Measurements from ENCODE around the gene FKBP5. TPM values are rescaled to one million over a fixed set of nuclear protein-coding genes. Genes with fewer than 3 reads are reported as not detected.
"Not testable (repeated sequence)": the region's sequence is repeated elsewhere in the genome, so short reads cannot be mapped to it uniquely, and the experiment has no call there.

The FKBP5 gene
- total and polyA plus RNA-seq, 10 of the 15 experiments (the other 5 are each of a cell fraction or from before 2014, with no cell fraction given): 29.0 to 123 (median 62.3) TPM

- ATAC-seq: no peak
- no peak overlapping the region for H2AFZ ChIP-seq (ENCODE audit: control insufficient read depth, low read depth, low read length)
- no peaks in the 10 kb centered on the region for H3K36me3 ChIP-seq (ENCODE audit: control insufficient read depth in 2 of 2, insufficient read depth in 2 of 2, low read length in 1 of 2)
- DNase-seq (ENCODE audit: low read depth, low spot score): no peak
- BruUV-seq (replicated peaks): no TSS peak
- TF ChIP-seq PKNOX1 (IDR thresholded peaks at IDR 0.05): no peak
- no peaks in the 10 kb centered on the region for H3K79me2 ChIP-seq (ENCODE audit: control insufficient read depth, insufficient read depth, low read length)
- in situ Hi-C loops (cut with MboI) (no loop called here), intact Hi-C loops (cut with micrococcal nuclease; ENCODE audit: unreplicated experiment) (no loop called here)
- no peaks in the 10 kb centered on the region for H3K27me3 ChIP-seq (replicated peaks in 1 of 2; ENCODE audit: control insufficient read depth in 2 of 2, insufficient read depth in 2 of 2, low read length in 1 of 2)
- CTCF ChIA-PET: interaction anchor here (1.0 kb wide), 1 partner anchor 38 kb away, joined by 3 read pairs; the partner anchor contains the start of gene ARMC12
- POLR2A ChIA-PET: no interaction called here
- H4K20me1 ChIP-seq (ENCODE audit: control insufficient read depth, insufficient read depth): no peaks in the 10 kb centered on the region
- H3K4me1 ChIP-seq (ENCODE audit: control insufficient read depth, insufficient read depth, low read length): no peaks in the 10 kb centered on the region
- no peak overlapping the region for H3K4me3 ChIP-seq
- SMC1A ChIA-PET (ENCODE audit: uncharacterized antibody, unreplicated experiment): interaction anchor here (1.5 kb wide), 1 partner anchor 18 kb away, joined by 4 read pairs; no protein-coding TSS in a partner anchor
- H3K9me3 ChIP-seq (replicated peaks; ENCODE audit: control insufficient read depth, insufficient read depth, low read length): peaks cover 5% of the 10 kb centered on the region; the same call in 2 of the 3 replicates
- WGBS (ENCODE audit: insufficient coverage, insufficient replicate concordance, low lambda C conversion rate, missing lambda C conversion rate): 36% methylated on average over 3 of the region's 3 CpGs
- RAD21 ChIA-PET (ENCODE audit: unreplicated experiment): interaction anchor here (0.6 kb wide), 1 partner anchor 430 kb away, joined by 3 read pairs; no protein-coding TSS in a partner anchor
- H3K9ac ChIP-seq (ENCODE audit: control insufficient read depth, insufficient read depth, low read length): no peak overlapping the region
- no peak overlapping the region for H3K4me2 ChIP-seq (ENCODE audit: control insufficient read depth, insufficient read depth)
- no peak for FAIRE-seq
- no peak overlapping the region for H3K27ac ChIP-seq (ENCODE audit: control insufficient read depth, insufficient read depth)
Observed at GRCh38 chr6:35698858-35699257, 10.1 kb upstream of the FKBP5 start.

- SMC1A ChIA-PET (ENCODE audit: uncharacterized antibody, unreplicated experiment): interaction anchor here (1.5 kb wide), 1 partner anchor 19 kb away, joined by 4 read pairs; no protein-coding TSS in a partner anchor
- H3K79me2 ChIP-seq (ENCODE audit: control insufficient read depth, insufficient read depth, low read length); CTCF ChIA-PET; H3K9me3 ChIP-seq (replicated peaks; ENCODE audit: control insufficient read depth, insufficient read depth, low read length); DNase-seq (ENCODE audit: low read depth, low spot score); H4K20me1 ChIP-seq (ENCODE audit: control insufficient read depth, insufficient read depth); POLR2A ChIA-PET; H3K27me3 ChIP-seq (replicated peaks in 1 of 2; ENCODE audit: control insufficient read depth in 2 of 2, insufficient read depth in 2 of 2, low read length in 1 of 2); H3K4me3 ChIP-seq; ATAC-seq; H3K9ac ChIP-seq (ENCODE audit: control insufficient read depth, insufficient read depth, low read length); RAD21 ChIA-PET (ENCODE audit: unreplicated experiment); intact Hi-C loops (cut with micrococcal nuclease; ENCODE audit: unreplicated experiment); in situ Hi-C loops (cut with MboI); H3K4me1 ChIP-seq (ENCODE audit: control insufficient read depth, insufficient read depth, low read length); FAIRE-seq; H3K27ac ChIP-seq (ENCODE audit: control insufficient read depth, insufficient read depth); H2AFZ ChIP-seq (ENCODE audit: control insufficient read depth, low read depth, low read length); H3K4me2 ChIP-seq (ENCODE audit: control insufficient read depth, insufficient read depth); BruUV-seq (replicated peaks); H3K36me3 ChIP-seq (ENCODE audit: control insufficient read depth in 2 of 2, insufficient read depth in 2 of 2, low read length in 1 of 2): not testable (repeated sequence)
- WGBS (ENCODE audit: insufficient coverage, insufficient replicate concordance, low lambda C conversion rate, missing lambda C conversion rate): 48% methylated on average over 7 of the region's 7 CpGs
Observed at GRCh38 chr6:35698430-35698829, 9.7 kb upstream of the FKBP5 start.

All from GM12878 (cell line).